Smooth muscle cell (in vitro differentiated cells): Measurements from ENCODE around the gene FAM120A. TPM values are rescaled to one million over a fixed set of nuclear protein-coding genes. Genes with fewer than 3 reads are reported as not detected.

Experiments used
- DNase-seq: peaks from one replicate; lab custom pipeline; 2025; ENCODE audit not compliant: unreplicated experiment; lab: John Stamatoyannopoulos, UW
- H2AFZ ChIP-seq: fragments of 200-600 bp; sonication (generic); 2 replicates; pipeline ENCODE4 v1.6.0; 2016; ENCODE audit warnings: antibody characterized with exemption, low read depth, mild to moderate bottlenecking
- H3F3A ChIP-seq: fragments of 200-600 bp; sonication (generic); 2 replicates; pipeline ENCODE4 v1.6.0; 2017; ENCODE audit warnings: antibody characterized with exemption, low read depth
- H3K27ac ChIP-seq: fragments of 200-600 bp; sonication (generic); 2 replicates; pipeline ENCODE4 v1.5.1; 2016; ENCODE audit warnings: low read depth, mild to moderate bottlenecking
- H3K27me3 ChIP-seq: fragments of 200-600 bp; sonication (generic); 2 replicates; pipeline ENCODE4 v1.6.1; 2016; ENCODE audit warnings: low read depth, mild to moderate bottlenecking
- H3K36me3 ChIP-seq: fragments of 200-600 bp; sonication (generic); 2 replicates; pipeline ENCODE4 v1.5.1; 2016; ENCODE audit warnings: low read depth
- H3K4me1 ChIP-seq: fragments of 200-600 bp; sonication (generic); 2 replicates; pipeline ENCODE4 v1.5.1; 2016; ENCODE audit warnings: low read depth
- H3K4me2 ChIP-seq: fragments of 200-600 bp; sonication (generic); 2 replicates; pipeline ENCODE4 v1.6.0; 2016; ENCODE audit warnings: mild to moderate bottlenecking
- H3K4me3 ChIP-seq: fragments of 200-600 bp; sonication (generic); 2 replicates; pipeline ENCODE4 v1.5.1; 2016; ENCODE audit warnings: mild to moderate bottlenecking
- H3K79me2 ChIP-seq: fragments of 200-600 bp; sonication (generic); 2 replicates; pipeline ENCODE4 v1.6.0; 2016; ENCODE audit warnings: low read depth, mild to moderate bottlenecking
- H3K9ac ChIP-seq: fragments of 200-600 bp; sonication (generic); 2 replicates; pipeline ENCODE4 v1.6.0; 2016; ENCODE audit warnings: low read depth
- H3K9me3 ChIP-seq: fragments of 200-600 bp; sonication (generic); replicated peaks from 2 replicates; pipeline ENCODE4 v1.5.1; 2016; ENCODE audit warnings: low read depth
- H4K20me1 ChIP-seq: fragments of 200-600 bp; sonication (generic); 2 replicates; pipeline ENCODE4 v1.6.0; 2016; ENCODE audit warnings: low read depth
- WGBS: methylation state at CpG from one replicate; pipeline ENCODE4 v1.1.7; 2016; ENCODE audit warnings: low lambda C conversion rate; 5-methylcytosine and 5-hydroxymethylcytosine counted together
- polyA plus RNA-seq: library from polyadenylated mRNA; unstranded; fragments of >200 nt; fragmentation: Nextera tagmentation; extraction: Ambion mirVana; gene quantifications from 2 replicates; pipeline ENCODE4 v1.2.1, GENCODE V29; 2016
- total RNA-seq: library from RNA; depleted of rRNA; stranded (reverse); fragments of >200 nt; gene quantifications from 2 replicates; pipeline ENCODE4 v1.2.3, GENCODE V29; 2014
- TF ChIP-seq, protein P1 (sequence below): fragments of 200-600 bp; sonication (generic); IDR thresholded peaks from 2 replicates; pipeline ENCODE4 v1.5.1; 2017; ENCODE audit warnings: borderline replicate concordance, mild to moderate bottlenecking, antibody characterized with exemption; ENCODE audit not compliant: insufficient read depth, poor library complexity, severe bottlenecking

FAM120A gene
- total and polyA plus RNA-seq, 2 experiments from 2014 or later: 14.4 to 47.2 TPM

DNA sequence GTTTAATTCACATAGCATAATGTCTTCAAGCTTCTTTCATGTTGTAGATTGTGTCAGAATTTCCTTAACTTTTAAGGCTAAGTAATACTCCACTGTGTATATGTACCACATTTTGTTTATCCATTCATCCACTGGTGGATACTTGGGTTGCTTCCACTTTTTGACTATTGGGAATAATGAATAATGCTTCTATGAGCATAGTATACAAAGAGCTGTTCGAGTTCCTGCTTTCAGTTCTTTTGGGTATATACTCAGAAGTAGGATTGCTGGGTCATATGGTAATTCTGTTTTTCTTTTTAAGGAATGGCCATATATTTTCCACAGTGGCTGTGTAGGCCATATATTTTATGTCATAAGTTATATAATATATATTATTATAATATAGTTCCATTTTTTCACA is 5.5 kb downstream of the FAM120A start:
- Histone ChIP-seq H2AFZ (no peak overlapping the region), H3K4me2 (no peak overlapping the region), H3K79me2 (peaks cover 97% of the 10 kb centered on the region), H3K4me1 (peaks cover 10% of the 10 kb centered on the region), H3K27me3 (no peaks in the 10 kb centered on the region), H3F3A (peaks cover 17% of the 10 kb centered on the region), H3K27ac (no peak overlapping the region), H3K4me3 (no peak overlapping the region), H3K9ac (no peak overlapping the region), H3K9me3 (no peaks in the 10 kb centered on the region), H4K20me1 (peaks cover 83% of the 10 kb centered on the region), H3K36me3 (no peaks in the 10 kb centered on the region)
- no peak for DNase-seq
- WGBS: 94% methylated on average over 1 of the region's 1 CpG
- TF ChIP-seq, protein P1, sequence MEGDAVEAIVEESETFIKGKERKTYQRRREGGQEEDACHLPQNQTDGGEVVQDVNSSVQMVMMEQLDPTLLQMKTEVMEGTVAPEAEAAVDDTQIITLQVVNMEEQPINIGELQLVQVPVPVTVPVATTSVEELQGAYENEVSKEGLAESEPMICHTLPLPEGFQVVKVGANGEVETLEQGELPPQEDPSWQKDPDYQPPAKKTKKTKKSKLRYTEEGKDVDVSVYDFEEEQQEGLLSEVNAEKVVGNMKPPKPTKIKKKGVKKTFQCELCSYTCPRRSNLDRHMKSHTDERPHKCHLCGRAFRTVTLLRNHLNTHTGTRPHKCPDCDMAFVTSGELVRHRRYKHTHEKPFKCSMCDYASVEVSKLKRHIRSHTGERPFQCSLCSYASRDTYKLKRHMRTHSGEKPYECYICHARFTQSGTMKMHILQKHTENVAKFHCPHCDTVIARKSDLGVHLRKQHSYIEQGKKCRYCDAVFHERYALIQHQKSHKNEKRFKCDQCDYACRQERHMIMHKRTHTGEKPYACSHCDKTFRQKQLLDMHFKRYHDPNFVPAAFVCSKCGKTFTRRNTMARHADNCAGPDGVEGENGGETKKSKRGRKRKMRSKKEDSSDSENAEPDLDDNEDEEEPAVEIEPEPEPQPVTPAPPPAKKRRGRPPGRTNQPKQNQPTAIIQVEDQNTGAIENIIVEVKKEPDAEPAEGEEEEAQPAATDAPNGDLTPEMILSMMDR: no peak

DNA sequence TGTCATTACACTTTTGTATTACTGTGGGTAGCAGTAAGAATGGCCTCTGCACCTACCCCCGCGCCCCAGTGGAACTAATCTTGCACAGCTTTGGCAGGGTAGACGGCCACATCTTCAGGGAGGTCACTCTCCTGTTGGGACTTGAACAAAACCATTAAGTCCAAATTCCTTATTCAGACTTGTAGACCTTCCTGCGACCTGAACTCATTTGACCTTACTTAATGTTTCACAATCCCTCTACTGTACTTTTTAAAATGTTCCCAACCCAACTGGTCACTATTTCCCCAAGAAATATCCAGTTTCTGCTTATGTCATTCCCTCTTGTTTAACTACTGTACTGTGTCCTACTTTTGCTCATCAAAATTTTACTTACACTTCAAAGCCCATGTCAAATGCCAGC is 7.2 kb downstream of the FAM120A start:
- Histone ChIP-seq H3K4me2 (no peak overlapping the region), H3K36me3 (no peaks in the 10 kb centered on the region), H3F3A (peaks cover 8% of the 10 kb centered on the region), H4K20me1 (peaks cover 100% of the 10 kb centered on the region), H3K27me3 (no peaks in the 10 kb centered on the region), H3K9me3 (no peaks in the 10 kb centered on the region), H3K4me1 (peaks cover 10% of the 10 kb centered on the region), H3K9ac (no peak overlapping the region), H3K4me3 (no peak overlapping the region), H2AFZ (no peak overlapping the region), H3K79me2 (peaks cover 100% of the 10 kb centered on the region), H3K27ac (no peak overlapping the region)
- TF ChIP-seq, protein P1: no peak
- 92% methylated on average over 4 of the region's 4 CpGs for WGBS
- no peak for DNase-seq

DNA sequence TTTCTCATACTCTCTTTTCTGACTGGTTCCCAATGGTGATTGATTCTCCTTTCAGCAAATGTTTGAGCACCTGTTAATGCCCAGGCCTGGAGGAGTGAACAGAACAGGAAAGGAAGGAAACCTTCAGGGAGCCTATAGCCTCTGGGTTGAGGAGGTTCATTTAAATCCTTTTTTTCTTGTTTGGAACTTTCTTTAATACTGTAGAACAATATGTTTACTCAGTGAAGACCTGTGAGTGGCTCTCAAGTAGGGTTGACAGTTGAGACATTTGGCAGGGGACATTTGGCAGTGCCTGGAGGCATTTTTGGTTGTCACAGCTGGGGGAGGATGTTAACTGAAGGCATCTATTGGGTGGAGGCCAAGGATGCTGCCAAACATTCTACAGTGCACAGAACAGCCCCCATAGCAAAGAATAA is 8.0 kb downstream of the FAM120A start:
- H3F3A ChIP-seq: peaks cover 4% of the 10 kb centered on the region
- TF ChIP-seq, protein P1: no peak
- no peaks in the 10 kb centered on the region for H3K27me3 ChIP-seq
- peaks cover 3% of the 10 kb centered on the region for H3K4me1 ChIP-seq
- no peak overlapping the region for H3K27ac ChIP-seq
- no peak overlapping the region for H3K4me3 ChIP-seq
- H3K9ac ChIP-seq: no peak overlapping the region
- DNase-seq: no peak
- H3K4me2 ChIP-seq: no peak overlapping the region
- no peaks in the 10 kb centered on the region for H3K9me3 ChIP-seq
- H2AFZ ChIP-seq: no peak overlapping the region
- H3K79me2 ChIP-seq: peaks cover 100% of the 10 kb centered on the region
- H4K20me1 ChIP-seq: peaks cover 100% of the 10 kb centered on the region
- no peaks in the 10 kb centered on the region for H3K36me3 ChIP-seq

DNA sequence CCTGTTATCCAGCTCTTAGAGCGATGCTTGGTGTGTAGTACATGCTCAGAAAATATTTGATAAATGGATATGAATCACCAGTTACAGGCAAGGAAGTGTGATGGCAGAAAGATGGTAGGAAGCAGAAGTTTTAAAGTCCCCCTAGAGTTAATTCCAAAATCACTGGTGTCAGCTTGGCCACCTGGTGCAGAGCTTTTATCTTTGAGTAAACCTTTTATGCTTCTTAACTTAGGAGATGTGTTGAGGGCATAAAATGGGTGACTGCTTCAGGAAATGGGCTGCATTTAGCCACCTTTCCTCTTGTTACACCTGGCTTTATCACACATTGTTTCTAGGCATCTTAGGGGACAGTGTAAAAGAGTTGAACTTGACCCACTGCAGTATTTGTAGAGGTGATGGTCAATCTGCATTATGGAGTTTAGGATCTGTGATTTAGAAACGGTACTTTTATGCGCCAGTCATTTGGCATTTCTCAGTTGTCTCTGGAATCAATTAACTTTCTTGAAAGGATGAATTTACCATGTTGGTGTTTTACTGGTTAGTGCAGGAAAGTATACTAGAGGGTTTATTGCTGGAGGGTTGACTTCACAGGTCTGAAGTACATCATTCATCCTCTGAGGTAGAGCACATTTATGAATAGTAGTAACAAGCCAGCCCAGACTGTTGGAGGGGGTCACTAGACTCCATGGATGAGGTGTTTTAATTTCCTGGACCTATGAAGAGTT is 9.4 kb downstream of the FAM120A start:
- Histone ChIP-seq H3K27ac (no peak overlapping the region), H3K4me1 (no peaks in the 10 kb centered on the region), H3K79me2 (peaks cover 100% of the 10 kb centered on the region), H3K9me3 (no peaks in the 10 kb centered on the region), H3K4me3 (no peak overlapping the region), H3F3A (peaks cover 4% of the 10 kb centered on the region), H4K20me1 (peaks cover 100% of the 10 kb centered on the region), H3K27me3 (no peaks in the 10 kb centered on the region), H2AFZ (no peak overlapping the region), H3K9ac (no peak overlapping the region), H3K36me3 (no peaks in the 10 kb centered on the region), H3K4me2 (no peak overlapping the region)
- WGBS: 94% methylated on average over 3 of the region's 3 CpGs
- TF ChIP-seq, protein P1: no peak
- DNase-seq: no peak
